Amniotic epithelial cell (primary cell): Measurements from ENCODE around the gene UGT1A10.
A peak's percentile ranks its signal among the peaks of the same experiment; 100 is the strongest.
"Not testable (repeated sequence)": the region's sequence is repeated elsewhere in the genome, so short reads cannot be mapped to it uniquely, and the experiment has no call there.

Experiments used
- DNase-seq: peaks from one replicate; pipeline ENCODE4 v3.0.0-alpha.2; 2010; ENCODE audit warnings: low read depth

UGT1A10 gene

GRCh38 chr2:233692648-233693047 is 56.4 kb downstream of the UGT1A10 start, which contains the start of gene UGT1A6:
Gene UGT1A6 (plus strand): TSS chr2:233692890. CDS start chr2:233693005, 115 bp downstream.
- no peak for DNase-seq

DNA sequence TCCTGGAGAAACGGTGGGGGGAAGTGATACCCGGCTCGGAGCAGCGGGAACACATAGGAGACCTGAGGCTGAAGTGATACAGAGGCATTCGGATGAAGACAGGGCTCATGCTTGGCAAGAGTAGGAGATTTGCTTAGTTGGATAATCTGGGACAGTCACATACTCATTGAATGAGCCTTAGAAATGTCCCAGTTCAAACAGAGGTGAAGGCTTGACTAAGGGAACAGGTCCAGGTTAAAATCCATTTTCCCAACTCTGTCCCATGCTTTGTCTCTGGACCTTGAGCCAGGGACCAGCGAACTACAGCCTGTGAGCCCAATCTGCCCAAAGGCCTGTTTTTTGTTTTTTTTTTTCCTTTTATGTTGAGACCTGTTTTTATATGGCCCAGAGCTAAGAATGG is 57.7 kb downstream of the UGT1A10 start:
- no peak for DNase-seq

DNA sequence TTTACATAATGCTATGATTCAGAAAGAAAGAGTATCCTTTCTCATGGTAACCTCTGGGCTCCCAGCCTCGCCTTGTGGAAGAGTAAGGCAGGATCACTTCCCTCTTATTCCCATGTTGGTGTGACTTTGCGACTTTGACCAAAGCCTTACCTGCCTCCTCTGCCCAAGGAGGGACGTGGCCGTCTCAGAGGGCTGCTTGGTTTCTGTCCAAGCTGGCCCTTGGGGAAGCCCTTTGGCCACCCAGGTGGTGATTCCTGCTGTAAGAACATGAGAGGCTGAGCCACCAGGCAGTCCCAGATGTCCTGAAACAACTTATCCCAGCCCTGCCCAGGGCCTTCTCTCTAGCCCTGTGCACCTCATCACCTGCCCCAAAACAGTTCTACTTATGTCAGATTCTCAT is 62.5 kb downstream of the UGT1A10 start:
- DNase-seq: no peak

DNA sequence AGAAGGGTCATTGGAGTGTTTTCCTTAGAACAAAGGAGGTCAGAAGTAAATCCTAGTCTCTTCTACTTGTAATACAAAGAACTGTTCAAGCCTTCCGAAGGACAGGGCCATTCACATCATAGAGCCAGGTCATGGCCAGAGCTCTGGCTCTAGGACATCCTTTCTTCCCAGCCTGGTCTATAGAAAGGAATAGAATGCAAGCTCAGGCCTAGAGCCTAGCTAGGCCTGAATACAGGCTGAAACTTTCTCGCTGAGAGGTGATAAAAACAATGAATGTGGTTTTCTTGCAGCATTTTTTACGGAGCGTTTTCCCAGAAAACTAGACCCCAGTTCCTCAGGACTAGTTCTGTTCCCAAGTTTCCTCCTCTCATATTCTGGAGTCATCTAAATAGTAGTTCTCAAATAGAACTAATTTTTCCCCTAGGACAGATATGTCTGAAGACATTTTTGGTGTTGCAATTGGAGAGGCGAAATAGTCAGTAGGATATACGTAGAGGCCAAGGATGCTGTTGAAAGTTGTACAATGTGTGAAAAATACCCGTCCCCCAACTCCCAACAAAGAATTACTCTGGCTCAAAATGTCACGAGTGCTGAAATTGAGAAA is 63.3 kb downstream of the UGT1A10 start:
- DNase-seq: peak; percentile 52

- peak; percentile 90 for DNase-seq
Observed at GRCh38 chr2:233700028-233700635, 63.9 kb downstream of the UGT1A10 start.

- not testable (repeated sequence) for DNase-seq
Observed at GRCh38 chr2:233700842-233701241, 64.6 kb downstream of the UGT1A10 start.

- DNase-seq: no peak
Observed at GRCh38 chr2:233702238-233702637, 66.0 kb downstream of the UGT1A10 start.

DNA sequence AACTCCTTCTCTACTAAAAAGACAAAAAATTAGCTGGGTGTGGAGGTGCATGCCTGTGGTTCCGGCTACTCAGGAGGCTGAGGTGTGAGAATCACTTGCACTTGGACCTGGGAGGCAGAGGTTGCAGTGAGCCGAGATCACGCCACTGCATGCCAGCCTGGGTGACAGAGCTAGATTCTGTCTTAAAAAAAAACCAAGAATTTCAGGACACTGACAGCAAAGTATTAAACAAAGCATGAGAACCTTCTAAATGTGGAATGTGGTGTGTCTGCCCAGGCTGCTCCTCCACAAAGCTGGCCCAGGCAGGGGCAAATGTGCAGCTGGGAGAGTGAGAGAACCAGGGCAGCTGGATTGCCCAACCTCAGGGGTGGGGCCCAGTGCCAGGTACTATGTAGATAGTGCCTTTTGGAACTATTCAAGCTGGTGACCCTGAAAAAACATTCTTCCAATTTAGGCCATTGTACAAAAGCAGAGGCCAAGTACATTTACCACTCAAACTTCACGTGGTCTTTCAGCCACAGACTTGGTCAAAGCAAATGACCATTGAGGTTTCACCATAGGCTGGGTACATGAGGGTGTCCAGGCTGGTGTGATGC is 69.8 kb downstream of the UGT1A10 start:
- DNase-seq: peak; percentile 14

DNA sequence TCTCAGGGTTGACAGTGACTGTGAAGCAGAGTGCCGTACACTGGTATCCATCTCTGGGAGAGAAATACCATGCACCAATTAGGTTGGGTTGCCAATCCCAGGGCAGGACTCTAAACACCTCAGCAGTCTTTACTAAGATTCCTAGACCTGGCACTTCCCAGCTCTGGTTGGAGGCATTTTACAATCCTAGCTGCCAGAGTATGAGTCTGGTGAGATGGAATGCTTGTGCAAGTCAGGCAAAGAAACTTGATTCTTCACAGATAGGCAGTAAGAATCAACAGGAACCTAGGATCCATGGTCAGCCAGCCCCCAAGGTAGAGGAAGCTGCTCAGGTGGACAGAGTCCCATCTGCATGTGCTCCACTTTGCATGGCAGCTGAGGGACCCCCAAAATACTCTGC is 70.5 kb downstream of the UGT1A10 start:
- DNase-seq: peak; percentile 55

- DNase-seq: peak; percentile 36
Observed at GRCh38 chr2:233707940-233708644, 71.8 kb downstream of the UGT1A10 start.

DNA sequence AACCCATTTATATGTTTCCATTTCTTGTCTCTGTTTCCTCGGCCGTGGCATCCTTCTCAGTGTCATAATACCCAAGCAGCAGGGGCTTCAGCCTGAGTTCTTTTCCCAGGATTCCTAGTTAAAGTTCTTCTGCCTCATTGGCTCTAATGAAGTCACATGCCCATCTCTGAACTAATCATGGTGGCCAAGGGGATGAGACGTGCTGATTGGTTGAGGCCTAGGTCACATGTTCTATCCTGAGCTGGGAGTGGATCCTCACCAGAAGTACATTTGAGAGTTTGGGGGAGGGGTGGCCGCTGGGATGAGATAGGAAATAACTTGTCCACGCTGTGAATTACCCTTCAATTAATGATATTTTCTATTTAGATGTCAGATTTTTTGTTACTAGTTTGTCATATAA is 72.7 kb downstream of the UGT1A10 start:
- DNase-seq: no peak

- peak; percentile 59 for DNase-seq
Observed at GRCh38 chr2:233711312-233712008, 75.2 kb downstream of the UGT1A10 start.

GRCh38 chr2:233712611-233713261 is 76.5 kb downstream of the UGT1A10 start, which contains the start of gene UGT1A5:
Gene UGT1A5 (plus strand): TSS chr2:233712907. CDS start chr2:233712992, 85 bp downstream.
- no peak for DNase-seq

DNA sequence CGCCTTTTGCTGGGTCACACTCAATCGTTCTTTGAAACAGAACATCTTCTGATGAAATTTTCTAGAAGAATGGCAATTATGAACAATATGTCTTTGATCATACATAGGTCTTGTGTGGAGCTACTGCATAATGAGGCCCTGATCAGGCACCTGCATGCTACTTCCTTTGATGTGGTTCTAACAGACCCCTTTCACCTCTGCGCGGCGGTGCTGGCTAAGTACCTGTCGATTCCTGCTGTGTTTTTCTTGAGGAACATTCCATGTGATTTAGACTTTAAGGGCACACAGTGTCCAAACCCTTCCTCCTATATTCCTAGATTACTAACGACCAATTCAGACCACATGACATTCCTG is 77.0 kb downstream of the UGT1A10 start:
- no peak for DNase-seq

- DNase-seq: no peak
Observed at GRCh38 chr2:233714121-233714520, 77.9 kb downstream of the UGT1A10 start.

DNA sequence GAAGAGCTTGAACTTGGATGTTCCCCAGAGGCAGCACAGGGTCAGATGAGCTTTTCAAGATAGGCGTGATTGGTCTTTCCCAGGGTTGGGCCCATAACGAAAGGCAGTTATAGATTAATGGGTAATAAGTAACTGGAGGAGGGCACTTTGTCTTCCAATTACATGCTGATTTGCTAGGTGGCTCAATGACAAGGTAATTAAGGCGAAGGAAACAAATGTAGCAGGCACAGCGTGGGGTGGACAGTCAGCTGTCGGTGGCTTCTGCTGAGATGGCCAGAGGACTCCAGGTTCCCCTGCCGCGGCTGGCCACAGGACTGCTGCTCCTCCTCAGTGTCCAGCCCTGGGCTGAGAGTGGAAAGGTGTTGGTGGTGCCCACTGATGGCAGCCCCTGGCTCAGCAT is 82.3 kb downstream of the UGT1A10 start, which contains the start of gene UGT1A4:
TSS of gene UGT1A4 (plus strand) at position 185 of the 400 bp plus-strand sequence. CDS start at position 270, 85 bp downstream.
- no peak for DNase-seq

DNA sequence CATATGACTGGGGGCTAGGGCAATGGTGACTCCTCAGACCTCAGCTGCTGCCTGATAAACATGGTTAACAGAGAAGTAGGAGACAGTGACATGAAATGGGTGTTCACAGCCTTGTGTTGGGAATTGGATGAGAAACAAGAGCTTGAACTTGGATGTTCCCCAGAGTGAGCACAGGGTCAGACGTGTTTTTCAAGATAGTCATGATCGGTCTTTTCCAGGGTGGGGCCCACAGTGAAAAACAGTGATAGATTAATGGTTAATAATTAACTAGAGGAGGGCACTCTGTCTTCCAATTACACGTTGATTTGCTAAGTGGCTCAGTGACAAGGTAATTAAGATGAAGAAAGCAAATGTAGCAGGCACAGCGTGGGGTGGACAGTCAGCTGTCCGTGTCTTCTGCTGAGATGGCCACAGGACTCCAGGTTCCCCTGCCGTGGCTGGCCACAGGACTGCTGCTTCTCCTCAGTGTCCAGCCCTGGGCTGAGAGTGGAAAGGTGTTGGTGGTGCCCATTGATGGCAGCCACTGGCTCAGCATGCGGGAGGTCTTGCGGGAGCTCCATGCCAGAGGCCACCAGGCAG is 92.6 kb downstream of the UGT1A10 start, which contains the start of gene UGT1A3:
TSS of gene UGT1A3 (plus strand) at position 320 of the 579 bp plus-strand sequence. CDS start at position 405, 85 bp downstream.
- DNase-seq: no peak

DNA sequence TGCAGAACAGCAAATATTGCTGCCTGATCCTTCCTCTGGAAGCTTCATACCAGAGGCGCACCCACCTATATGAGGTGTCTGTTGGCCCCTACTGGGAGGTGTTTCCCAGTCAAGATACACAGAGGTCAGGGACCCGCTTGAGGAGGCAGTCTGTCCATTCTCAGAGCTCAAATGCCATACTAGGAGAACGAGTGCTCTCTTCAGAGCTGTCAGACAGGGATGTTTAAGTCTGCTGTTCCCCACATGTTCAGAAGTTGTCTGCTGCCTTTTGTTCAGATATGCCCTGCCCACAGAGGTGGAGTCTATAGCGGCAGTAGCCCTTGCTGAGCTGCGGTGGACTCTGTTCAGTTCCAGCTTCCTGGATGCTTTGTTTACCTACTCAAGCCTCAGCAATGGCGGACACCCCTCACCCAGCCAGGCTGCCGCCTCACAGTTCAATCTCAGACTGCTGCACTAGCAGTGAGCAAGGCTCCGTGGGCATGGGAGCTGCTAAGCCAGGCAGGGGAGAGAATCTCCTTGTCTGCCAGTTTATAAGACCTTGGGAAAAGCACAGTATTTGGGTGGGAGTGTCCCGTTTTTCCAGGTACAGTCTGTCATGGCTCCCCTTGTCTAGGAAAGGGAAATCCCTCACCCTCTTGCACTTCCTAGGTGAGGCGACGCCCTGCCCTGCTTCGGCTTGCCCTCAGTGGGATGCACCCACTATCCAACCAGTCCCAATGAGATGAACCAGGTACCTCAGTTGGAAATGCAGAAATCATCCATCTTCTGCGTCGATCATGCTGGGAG is 100.8 kb downstream of the UGT1A10 start:
- not testable (repeated sequence) for DNase-seq

GRCh38 chr2:233740870-233741269 is 104.6 kb downstream of the UGT1A10 start:
- no peak for DNase-seq
